Skeletal muscle cell (primary cell): ENCODE data around the gene ERG28.
A peak's percentile ranks its signal among the peaks of the same experiment; 100 is the strongest.
"Not testable (repeated sequence)": the region's sequence is repeated elsewhere in the genome, so short reads cannot be mapped to it uniquely, and the experiment has no call there.

Experiments
- DNase-seq: peaks from one replicate; pipeline ENCODE4 v3.0.0-alpha.2; 2010; ENCODE audit warnings: low read depth
- H3K4me3 ChIP-seq: 2 replicates; pipeline ENCODE4 v1.5.1; 2011; ENCODE audit warnings: low read depth, mild to moderate bottlenecking, control low read depth, low read length, moderate library complexity

ERG28 gene

GRCh38 chr14:75660630-75661498 lies at the start of gene ERG28, which contains the start of gene TTLL5:
Gene ERG28, minus strand, starts transcription at chr14:75660876. Its CDS starts 3,374 bp downstream, at chr14:75657502.
Gene TTLL5, plus strand, starts transcription at chr14:75661246. Its CDS starts 1,904 bp downstream, at chr14:75663150.
- peak; percentile 96 for DNase-seq
- H3K4me3 ChIP-seq, result peak within 1 kb of the TSS; percentile 94

GRCh38 chr14:75709207-75709812 lies 48.6 kb upstream of the ERG28 start:
- H3K4me3 ChIP-seq, result no peak overlapping the region

GRCh38 chr14:75705014-75705413 lies 44.3 kb upstream of the ERG28 start:
- no peak overlapping the region for H3K4me3 ChIP-seq
- no peak for DNase-seq

More at GRCh38 chr14:75709207-75709812, 48.6 kb upstream of the ERG28 start:
- DNase-seq, result peak; percentile 61

GRCh38 chr14:75703467-75703866 lies 42.8 kb upstream of the ERG28 start:
- H3K4me3 ChIP-seq, result no peak overlapping the region
- DNase-seq, result no peak

- no peak for DNase-seq
- no peak overlapping the region for H3K4me3 ChIP-seq
These were observed 42.1 kb upstream of the ERG28 start for GRCh38 chr14:75702616-75703261.

- no peak for DNase-seq
- H3K4me3 ChIP-seq, result no peak overlapping the region
These were observed 41.4 kb upstream of the ERG28 start for GRCh38 chr14:75702122-75702521.

GRCh38 chr14:75700295-75700694 lies 39.6 kb upstream of the ERG28 start:
- no peak for DNase-seq
- H3K4me3 ChIP-seq, result no peak overlapping the region

GRCh38 chr14:75699331-75699730 lies 38.7 kb upstream of the ERG28 start:
- DNase-seq, result no peak
- H3K4me3 ChIP-seq, result no peak overlapping the region

GRCh38 chr14:75697918-75698317 lies 37.2 kb upstream of the ERG28 start:
- no peak for DNase-seq
- H3K4me3 ChIP-seq, result no peak overlapping the region

- H3K4me3 ChIP-seq, result no peak overlapping the region
- no peak for DNase-seq
These were observed 36.7 kb upstream of the ERG28 start for GRCh38 chr14:75697386-75697785.

- DNase-seq, H3K4me3 ChIP-seq: not testable (repeated sequence)
These were observed 34.3 kb upstream of the ERG28 start for GRCh38 chr14:75695025-75695424.

GRCh38 chr14:75690010-75690409 lies 29.3 kb upstream of the ERG28 start:
- DNase-seq, result no peak
- H3K4me3 ChIP-seq, result no peak overlapping the region

GRCh38 chr14:75689012-75689411 lies 28.3 kb upstream of the ERG28 start:
- peak; percentile 56 for DNase-seq
- no peak overlapping the region for H3K4me3 ChIP-seq

GRCh38 chr14:75685910-75686309 lies 25.2 kb upstream of the ERG28 start:
- DNase-seq, result no peak

GRCh38 chr14:75675265-75675960 lies 14.7 kb upstream of the ERG28 start:
- H3K4me3 ChIP-seq, result no peak overlapping the region
- no peak for DNase-seq

More at GRCh38 chr14:75685910-75686309, 25.2 kb upstream of the ERG28 start:
- H3K4me3 ChIP-seq, result no peak overlapping the region

GRCh38 chr14:75673345-75674035 lies 12.8 kb upstream of the ERG28 start:
- no peak for DNase-seq

GRCh38 chr14:75672605-75673192 lies 12.0 kb upstream of the ERG28 start:
- H3K4me3 ChIP-seq, result no peak overlapping the region
- no peak for DNase-seq

More at GRCh38 chr14:75673345-75674035, 12.8 kb upstream of the ERG28 start:
- H3K4me3 ChIP-seq, result no peak overlapping the region

GRCh38 chr14:75667099-75667765 lies 6.6 kb upstream of the ERG28 start:
- no peak overlapping the region for H3K4me3 ChIP-seq
- DNase-seq, result no peak
